HG02840 (cell line): ENCODE data around the gene PKD2L1.
A peak's percentile ranks its signal among the peaks of the same experiment; 100 is the strongest.
"Not testable (repeated sequence)": the region's sequence is repeated elsewhere in the genome, so short reads cannot be mapped to it uniquely, and the experiment has no call there.

Source experiments
- ATAC-seq: cut with Tn5 transposase; IDR thresholded peaks from one replicate; pipeline ENCODE4 v1.9.1; 2021; ENCODE audit warnings: mild to moderate bottlenecking, moderate library complexity, moderate number of reproducible peaks; ENCODE audit not compliant: unreplicated experiment, low FRiP score

Gene PKD2L1

GRCh38 chr10:100334762-100335161 lies 4.7 kb upstream of the PKD2L1 start:
- no peak for ATAC-seq

- no peak for ATAC-seq
Measured at GRCh38 chr10:100333661-100334440, 3.8 kb upstream of the PKD2L1 start.

- ATAC-seq, result no peak
Measured at GRCh38 chr10:100333106-100333505, 3.1 kb upstream of the PKD2L1 start.

- no peak for ATAC-seq
Measured at GRCh38 chr10:100328198-100328597, 1.8 kb downstream of the PKD2L1 start.

GRCh38 chr10:100327718-100328009 lies 2.4 kb downstream of the PKD2L1 start:
- ATAC-seq, result no peak

GRCh38 chr10:100327007-100327717 lies 2.9 kb downstream of the PKD2L1 start:
- peak; percentile 97 for ATAC-seq

- ATAC-seq, result no peak
Measured at GRCh38 chr10:100325158-100325557, 4.9 kb downstream of the PKD2L1 start.

GRCh38 chr10:100319707-100320402 lies 10.2 kb downstream of the PKD2L1 start:
- ATAC-seq, result no peak

GRCh38 chr10:100318207-100318606 lies 11.8 kb downstream of the PKD2L1 start:
- ATAC-seq, result no peak

- ATAC-seq, result no peak
Measured at GRCh38 chr10:100315615-100316014, 14.4 kb downstream of the PKD2L1 start.

- ATAC-seq, result no peak
Measured at GRCh38 chr10:100311298-100311697, 18.7 kb downstream of the PKD2L1 start.

GRCh38 chr10:100307684-100308083 lies 22.3 kb downstream of the PKD2L1 start:
- no peak for ATAC-seq

GRCh38 chr10:100306861-100307260 lies 23.2 kb downstream of the PKD2L1 start:
- ATAC-seq, result no peak

GRCh38 chr10:100304414-100304813 lies 25.6 kb downstream of the PKD2L1 start:
- no peak for ATAC-seq

GRCh38 chr10:100303724-100304319 lies 26.2 kb downstream of the PKD2L1 start:
- no peak for ATAC-seq

GRCh38 chr10:100301123-100301522 lies 28.9 kb downstream of the PKD2L1 start:
- ATAC-seq, result not testable (repeated sequence)

GRCh38 chr10:100297242-100297641 lies 32.8 kb downstream of the PKD2L1 start:
- no peak for ATAC-seq

- no peak for ATAC-seq
Measured at GRCh38 chr10:100293066-100293465, 37.0 kb downstream of the PKD2L1 start.

- ATAC-seq, result not testable (repeated sequence)
Measured at GRCh38 chr10:100292300-100292699, 37.7 kb downstream of the PKD2L1 start.

GRCh38 chr10:100291356-100291755 lies 38.7 kb downstream of the PKD2L1 start:
- ATAC-seq, result no peak

GRCh38 chr10:100289641-100290040 lies 40.4 kb downstream of the PKD2L1 start:
- ATAC-seq, result no peak
